ENCODE measurements around the gene LRRC75B. TPM values are rescaled to one million over a fixed set of nuclear protein-coding genes. Genes with fewer than 3 reads are reported as not detected.

The LRRC75B gene
- total and polyA plus RNA-seq, 9 of the 15 experiments (the other 6 are each of a cell fraction or from before 2014, with no cell fraction given) = 0.10 to 2.8 (median 1.0) TPM; not detected in 1

DNA sequence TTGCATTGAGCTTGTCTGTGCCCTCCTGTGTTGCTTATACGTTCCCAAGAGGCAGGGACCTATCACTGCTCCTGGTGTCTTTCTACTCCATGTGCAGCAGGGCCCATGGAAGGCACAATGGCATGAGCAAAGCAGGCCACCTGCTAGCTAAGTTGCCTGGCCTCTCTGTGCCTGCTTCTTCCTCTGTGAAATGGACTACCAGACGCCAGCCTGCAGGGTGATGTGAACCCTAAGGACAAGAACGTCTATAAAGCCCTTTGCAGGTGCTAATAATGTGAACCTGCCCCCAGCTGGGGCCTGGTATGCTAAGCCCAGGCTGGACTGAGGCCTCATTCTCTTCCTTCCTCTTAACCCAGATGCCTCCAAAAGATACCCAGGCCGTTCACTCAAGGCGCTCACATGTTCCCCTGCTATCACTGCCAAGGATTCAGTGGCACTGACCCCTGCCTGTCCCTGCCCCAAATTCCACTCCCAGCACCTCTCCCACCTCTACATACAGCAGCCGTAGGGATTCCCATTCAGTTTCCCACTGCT, 41.9 kb downstream of the LRRC75B start (continued):
- TF ChIP-seq FOS (IDR thresholded peaks at IDR 0.05; ENCODE audit: extremely low read depth, insufficient read length) = no peak
- TF ChIP-seq, protein P1, sequence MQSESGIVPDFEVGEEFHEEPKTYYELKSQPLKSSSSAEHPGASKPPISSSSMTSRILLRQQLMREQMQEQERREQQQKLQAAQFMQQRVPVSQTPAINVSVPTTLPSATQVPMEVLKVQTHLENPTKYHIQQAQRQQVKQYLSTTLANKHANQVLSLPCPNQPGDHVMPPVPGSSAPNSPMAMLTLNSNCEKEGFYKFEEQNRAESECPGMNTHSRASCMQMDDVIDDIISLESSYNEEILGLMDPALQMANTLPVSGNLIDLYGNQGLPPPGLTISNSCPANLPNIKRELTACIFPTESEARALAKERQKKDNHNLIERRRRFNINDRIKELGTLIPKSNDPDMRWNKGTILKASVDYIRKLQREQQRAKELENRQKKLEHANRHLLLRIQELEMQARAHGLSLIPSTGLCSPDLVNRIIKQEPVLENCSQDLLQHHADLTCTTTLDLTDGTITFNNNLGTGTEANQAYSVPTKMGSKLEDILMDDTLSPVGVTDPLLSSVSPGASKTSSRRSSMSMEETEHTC (IDR thresholded peaks at IDR 0.05) = no peak
- TF ChIP-seq, protein P2, sequence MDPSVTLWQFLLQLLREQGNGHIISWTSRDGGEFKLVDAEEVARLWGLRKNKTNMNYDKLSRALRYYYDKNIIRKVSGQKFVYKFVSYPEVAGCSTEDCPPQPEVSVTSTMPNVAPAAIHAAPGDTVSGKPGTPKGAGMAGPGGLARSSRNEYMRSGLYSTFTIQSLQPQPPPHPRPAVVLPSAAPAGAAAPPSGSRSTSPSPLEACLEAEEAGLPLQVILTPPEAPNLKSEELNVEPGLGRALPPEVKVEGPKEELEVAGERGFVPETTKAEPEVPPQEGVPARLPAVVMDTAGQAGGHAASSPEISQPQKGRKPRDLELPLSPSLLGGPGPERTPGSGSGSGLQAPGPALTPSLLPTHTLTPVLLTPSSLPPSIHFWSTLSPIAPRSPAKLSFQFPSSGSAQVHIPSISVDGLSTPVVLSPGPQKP (CRISPR knock-in tag; IDR thresholded peaks at IDR 0.05) = no peak
- no peak for TF ChIP-seq BRF1 (IDR thresholded peaks at IDR 0.05; ENCODE audit: borderline replicate concordance, extremely low read depth, insufficient read length)
- TF ChIP-seq ARID1B (IDR thresholded peaks at IDR 0.05) = no peak
- TF ChIP-seq POLR2H (tag; IDR thresholded peaks at IDR 0.05; ENCODE audit: low read depth) = no peak
- no peak for TF ChIP-seq RBM39 (optimal IDR thresholded peaks at IDR 0.05; ENCODE audit: low read depth, low read length)
- TF ChIP-seq, protein P3, sequence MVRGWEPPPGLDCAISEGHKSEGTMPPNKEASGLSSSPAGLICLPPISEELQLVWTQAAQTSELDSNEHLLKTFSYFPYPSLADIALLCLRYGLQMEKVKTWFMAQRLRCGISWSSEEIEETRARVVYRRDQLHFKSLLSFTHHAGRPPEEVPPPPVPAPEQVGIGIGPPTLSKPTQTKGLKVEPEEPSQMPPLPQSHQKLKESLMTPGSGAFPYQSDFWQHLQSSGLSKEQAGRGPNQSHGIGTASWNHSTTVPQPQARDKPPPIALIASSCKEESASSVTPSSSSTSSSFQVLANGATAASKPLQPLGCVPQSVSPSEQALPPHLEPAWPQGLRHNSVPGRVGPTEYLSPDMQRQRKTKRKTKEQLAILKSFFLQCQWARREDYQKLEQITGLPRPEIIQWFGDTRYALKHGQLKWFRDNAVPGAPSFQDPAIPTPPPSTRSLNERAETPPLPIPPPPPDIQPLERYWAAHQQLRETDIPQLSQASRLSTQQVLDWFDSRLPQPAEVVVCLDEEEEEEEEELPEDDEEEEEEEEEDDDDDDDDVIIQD (CRISPR knock-in tag; IDR thresholded peaks at IDR 0.05) = no peak
